Hepatocyte (in vitro differentiated cells): ENCODE data around the gene MINDY4.

Experiments
- CTCF ChIP-seq: fragments of 200-600 bp; sonication (generic); IDR thresholded peaks from 2 replicates; pipeline ENCODE4 v1.5.1; 2016; ENCODE audit warnings: antibody characterized with exemption, mild to moderate bottlenecking; ENCODE audit not compliant: poor library complexity
- EZH2 ChIP-seq: fragments of 200-600 bp; sonication (generic); IDR thresholded peaks from 2 replicates; pipeline ENCODE4 v1.6.1; 2016; ENCODE audit warnings: antibody characterized with exemption, mild to moderate bottlenecking, borderline replicate concordance

GRCh38 chr7:30866939-30867338 lies 95.7 kb downstream of the MINDY4 start:
- no peak for TF ChIP-seq CTCF
- no peak for TF ChIP-seq EZH2
